Endometrium (tissue), 2 donors: ENCODE measurements around the gene DNAH17.

Experiments used
- FAIRE-seq: peaks from 2 replicates; lab custom pipeline; 2012; peaks lifted over from hg19 to GRCh38; lab: Jason Lieb, UNC
- donor health status: control.
- donor health status: control.

Gene DNAH17

DNA sequence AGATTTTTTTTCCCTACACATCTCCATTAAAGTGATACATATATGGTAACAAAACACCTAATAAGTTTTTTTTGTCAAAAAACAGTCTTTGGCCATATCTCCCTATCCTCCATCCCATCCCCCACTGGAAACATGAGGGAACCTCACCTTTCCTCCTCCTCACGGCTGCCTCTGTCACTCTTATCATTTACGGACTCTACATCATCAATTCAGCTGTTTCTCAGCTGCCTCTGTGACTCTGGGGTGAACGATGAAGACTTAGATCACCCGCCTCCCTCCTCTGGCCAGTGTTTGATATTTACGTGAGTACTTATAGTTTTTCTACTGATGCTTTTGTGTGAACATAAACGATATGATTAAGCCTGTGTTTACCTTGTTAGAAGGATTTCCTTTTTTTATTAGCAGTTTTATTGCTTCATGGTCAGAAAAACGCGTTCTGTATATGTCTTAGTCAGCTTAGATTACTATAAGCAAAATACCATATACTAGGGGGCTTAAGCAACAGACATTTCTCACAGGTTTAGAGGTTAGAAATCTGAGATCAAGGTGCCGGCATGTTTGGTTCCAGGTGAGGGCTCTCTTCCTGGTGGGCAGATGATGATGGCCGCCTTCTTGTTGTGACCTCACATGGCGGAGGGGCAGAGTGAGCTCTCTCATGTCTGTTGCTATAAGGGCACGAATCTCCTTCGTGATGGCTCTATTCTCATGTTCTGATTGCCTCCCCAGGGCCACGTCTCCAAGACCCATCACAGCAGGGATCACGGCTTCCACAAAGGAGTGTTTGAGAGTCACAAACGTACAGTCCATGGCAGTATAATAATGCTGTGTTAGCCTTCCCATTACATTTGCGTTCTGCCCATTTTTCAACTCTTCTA, 32.1 kb downstream of the DNAH17 start:
- no peak for FAIRE-seq

DNA sequence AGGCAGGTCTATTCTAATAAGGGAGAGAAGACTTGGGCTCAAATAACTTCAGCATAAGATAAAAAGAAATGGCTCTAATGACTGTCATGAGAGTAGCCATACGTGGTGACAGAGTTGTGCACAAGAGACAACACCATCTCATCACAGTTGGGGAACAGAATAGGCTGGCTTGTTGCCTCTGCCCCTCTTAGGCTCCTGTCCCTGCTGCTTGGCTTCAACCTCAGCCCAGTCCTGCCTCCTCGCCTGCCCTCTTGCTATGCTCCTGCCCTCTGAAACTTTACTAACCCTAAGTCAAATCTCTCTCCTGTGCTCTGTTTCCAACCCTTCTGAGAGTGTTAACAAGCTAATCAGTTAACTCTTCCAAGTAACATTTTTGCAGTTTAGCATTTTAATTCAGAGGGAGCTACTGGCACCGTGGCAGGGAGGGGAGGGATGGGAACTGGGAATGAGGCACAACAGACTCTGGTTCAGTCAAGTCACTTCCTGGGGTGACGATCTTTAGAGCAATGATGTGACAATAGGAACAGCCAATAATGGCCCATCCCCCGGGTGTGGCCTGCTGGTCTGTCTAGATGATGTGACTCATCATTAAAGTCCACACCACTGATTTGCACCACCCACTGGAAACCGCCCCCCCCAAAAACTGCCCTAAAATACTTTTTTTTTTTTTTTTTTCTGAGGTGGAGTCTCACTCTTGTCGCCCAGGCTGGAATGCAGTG, 35.5 kb downstream of the DNAH17 start:
- no peak for FAIRE-seq

DNA sequence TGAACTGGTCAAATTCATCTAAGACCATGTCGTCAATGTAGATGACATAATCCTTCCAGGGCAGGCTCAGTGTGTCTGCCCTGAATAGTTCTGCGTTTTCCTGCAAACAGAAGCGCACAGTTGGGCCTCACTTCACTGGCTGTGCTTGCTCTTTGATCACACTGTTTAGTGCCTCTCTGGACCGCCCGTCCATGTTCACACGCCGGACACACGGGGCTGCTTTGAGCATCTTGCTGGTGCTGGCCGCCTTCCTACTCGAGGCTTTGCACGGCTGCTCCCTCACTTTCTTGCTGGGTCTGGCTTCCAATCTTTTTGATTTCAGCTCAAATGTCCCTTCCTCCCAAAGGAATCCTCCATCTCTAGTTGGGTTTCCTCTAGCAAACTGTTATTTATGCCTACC, 37.4 kb downstream of the DNAH17 start:
- FAIRE-seq: no peak

DNA sequence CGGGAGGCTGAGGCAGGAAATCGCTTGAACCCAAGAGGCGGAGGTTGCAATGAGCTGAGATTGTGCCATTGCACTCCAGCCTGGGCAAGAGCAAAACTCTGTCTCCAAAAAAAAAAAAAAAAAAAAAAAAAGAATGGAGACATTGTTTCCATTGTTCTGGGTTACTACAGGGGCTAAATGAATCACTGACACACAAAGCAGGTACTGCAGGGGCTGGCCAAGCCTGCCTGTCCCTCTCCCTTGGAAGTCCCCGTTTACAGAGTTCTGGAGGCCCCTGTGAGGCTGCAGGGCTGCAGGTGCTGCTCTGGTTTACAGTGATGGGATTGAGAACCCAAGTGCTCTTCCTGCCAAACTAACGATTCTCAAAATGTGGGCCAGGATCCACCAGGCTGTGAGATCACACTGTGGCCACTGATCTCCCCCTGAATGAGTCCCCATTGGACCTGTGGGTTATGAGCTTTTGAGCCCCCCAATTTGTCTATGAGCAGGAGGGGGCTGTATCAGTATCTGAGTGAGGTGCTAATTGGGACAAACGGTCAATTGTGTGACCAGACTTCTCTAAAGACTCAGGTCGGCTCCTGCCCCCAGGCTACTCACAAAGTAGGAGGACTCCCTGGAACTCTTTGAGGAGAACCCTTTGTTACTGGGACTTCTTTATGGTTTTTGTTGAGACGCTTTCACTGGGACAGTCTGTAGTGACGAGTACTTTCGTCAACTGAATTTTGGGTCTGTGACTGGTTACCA, 39.0 kb downstream of the DNAH17 start:
- FAIRE-seq: no peak

DNA sequence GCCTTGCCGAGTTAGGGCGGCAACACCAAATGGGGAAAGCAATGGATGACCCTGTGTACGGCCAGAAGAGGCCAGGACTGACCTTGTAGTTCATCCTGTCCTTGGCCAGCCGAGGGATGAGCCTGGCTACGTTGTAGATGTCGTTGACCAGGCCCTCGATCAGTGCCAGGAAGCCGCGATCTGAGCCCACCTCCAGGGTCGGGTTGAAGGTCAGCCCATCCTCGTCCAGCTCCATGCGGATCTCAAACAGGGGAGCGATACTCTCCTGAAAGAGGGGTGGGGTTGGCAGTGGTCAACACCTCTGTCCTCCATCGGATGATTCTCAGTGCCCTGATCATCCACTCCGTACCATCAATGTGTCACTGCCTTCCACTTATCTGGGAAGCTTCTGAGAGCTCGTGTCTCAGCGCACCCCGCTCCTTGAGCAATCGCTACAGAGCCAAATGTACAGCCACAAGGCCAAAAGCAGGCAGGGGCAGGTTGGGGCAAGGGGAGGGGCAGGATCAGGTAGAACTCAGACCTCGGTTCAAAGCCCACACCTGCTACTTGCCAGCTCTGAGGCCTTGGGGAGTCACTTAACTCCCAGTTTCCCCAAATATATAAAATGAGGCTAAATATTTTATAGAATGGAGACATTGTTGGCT, 39.9 kb downstream of the DNAH17 start:
- FAIRE-seq: no peak

DNA sequence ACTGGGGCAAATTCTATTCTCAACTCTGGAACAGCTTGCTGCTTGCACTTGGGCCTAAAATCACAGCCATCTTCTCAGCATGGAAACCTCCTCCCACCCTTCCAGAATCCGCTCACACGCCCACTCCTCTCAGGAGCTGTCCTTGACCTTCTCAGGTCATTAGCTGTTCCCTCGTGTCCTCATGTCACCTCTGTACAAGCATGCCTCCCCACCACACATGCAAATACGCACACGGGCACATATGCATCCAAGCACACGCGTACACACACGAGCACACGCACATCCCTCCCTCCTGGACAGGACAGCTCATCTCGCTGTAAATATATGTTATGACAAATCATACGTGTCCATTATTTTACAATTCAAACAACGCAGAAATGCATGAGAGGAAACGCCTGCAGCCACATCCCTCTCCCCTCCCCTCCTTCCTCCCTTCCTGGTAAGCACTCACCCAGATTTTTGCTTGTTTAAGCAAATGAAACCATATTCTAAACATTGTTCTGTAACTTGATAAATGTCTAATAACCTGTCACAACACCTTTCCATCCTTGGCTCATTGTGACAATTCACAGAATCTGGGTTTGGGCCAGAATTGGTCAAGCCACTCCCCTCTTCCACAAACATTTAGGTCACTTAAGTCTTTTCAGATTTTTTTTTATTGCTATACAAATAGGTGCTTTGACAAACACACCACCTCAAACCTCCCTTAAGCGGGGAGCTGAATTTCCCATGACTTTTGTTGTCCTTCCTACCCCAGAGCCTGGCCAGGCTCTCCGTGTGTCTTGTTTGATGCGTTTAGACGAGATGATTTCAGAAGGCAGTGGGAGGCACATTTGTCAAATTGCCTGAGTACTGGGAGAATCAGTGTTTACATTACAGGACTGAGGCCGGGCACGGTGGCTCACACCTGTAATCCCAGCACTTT, 41.7 kb downstream of the DNAH17 start:
- no peak for FAIRE-seq

DNA sequence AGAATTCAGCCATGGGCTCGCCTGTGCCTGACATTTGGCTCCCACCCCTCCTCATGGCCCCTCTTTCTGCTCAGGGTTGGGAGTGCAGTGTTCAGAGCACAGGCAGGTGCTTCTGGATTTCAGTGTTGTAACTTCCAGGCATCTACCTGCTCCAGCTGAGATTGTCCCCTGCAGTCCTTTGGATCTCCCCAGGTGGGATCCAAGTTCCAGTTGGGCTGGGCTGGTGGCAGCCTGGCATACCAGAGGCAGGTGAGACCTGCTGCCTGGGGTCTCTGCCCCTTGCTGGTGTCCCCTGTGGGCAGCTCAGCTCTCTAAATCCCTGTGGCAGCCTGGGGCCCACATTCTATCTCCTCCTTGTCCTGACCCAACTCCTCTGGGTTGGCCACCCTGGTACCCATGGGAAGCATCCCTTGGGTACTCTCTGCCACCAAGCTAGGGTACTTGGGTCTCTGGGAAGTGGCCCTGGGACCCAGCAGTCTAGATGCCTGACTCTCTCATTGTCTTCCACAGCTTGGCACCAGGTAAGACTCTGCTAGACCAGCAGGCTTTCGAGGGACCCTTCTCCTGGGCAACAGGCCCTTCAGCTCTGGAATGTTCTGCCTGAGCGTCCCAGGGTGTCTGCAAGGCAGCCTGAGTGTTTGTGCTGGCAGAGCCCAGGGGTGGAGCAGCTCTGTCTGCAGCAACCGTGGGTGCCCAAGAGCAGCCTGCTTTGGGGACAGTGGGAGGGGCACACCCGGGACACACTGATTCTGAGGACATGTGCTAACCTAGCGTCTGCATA, 42.5 kb downstream of the DNAH17 start:
- FAIRE-seq: no peak

DNA sequence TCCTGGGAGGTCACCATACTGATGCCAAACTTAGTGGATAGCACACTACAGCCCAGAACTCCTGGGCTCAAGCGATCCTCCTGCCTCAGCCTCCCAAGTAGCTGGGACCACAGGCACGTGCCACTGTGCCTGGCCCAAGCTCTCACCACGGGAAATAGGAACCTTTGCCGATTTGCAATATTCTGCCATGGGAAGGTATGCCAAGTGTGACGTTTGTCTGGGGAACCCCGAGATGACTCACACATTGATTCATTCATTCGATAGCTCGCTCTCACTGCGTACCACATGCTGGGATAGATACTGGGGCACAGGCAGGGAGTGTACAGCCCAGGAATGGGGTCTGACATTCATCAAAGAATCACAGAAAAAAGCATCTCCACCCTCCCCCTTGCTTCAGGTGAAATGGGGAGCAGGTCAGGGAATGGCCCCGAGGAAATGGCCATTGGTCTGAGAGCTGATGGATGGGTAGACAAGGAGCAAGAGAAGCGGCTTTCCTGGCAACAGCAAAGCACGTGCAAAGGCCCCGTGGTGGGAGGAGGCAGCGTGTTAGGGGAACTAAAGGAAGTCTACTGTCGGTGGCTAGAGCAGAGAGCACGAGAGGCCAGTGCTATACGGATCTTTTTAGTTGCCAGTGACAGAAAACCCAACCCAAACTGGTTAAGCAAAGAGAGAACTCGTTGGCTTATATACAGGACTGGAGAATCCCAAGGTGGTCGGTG, 44.1 kb downstream of the DNAH17 start:
- FAIRE-seq: no peak

DNA sequence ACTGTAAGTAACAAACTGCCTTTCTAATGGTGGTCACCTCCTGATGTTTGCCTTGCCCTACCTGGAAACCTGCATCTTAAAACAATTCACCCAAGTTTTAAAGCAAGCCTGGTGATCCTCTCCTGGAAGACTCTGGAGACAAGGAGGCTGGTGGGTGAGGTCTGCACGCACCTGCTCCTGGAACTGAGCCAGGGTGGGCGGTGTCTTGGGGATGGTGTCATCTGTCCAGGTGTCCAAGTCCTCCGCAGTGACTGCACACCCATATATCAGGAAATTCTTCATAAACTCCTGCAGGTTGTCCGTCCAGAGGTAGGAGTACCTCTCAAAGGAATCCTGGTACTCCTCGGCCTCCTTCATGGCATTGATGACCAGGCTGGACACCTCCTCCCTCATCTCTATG, 44.9 kb downstream of the DNAH17 start:
- FAIRE-seq: no peak

DNA sequence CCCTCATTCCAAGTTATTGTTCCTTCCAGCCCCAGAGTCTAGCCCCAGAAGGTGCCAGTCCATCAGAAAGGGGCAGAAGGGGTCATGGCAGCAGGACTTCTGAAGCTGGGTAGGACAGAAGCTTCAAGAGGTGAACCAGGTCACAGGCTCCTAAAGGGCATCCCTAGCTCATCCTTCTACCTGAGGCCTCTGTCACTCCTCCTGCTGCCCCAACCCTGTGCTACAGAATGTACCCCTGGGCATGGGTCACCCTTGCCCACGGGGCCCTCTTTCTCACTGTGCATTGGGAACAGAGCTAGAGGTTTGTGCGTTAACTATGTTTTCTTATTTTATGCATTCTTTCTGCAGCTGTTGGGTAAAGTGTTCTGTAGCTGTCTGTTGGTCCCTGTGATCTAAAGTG, 46.5 kb downstream of the DNAH17 start:
- no peak for FAIRE-seq

DNA sequence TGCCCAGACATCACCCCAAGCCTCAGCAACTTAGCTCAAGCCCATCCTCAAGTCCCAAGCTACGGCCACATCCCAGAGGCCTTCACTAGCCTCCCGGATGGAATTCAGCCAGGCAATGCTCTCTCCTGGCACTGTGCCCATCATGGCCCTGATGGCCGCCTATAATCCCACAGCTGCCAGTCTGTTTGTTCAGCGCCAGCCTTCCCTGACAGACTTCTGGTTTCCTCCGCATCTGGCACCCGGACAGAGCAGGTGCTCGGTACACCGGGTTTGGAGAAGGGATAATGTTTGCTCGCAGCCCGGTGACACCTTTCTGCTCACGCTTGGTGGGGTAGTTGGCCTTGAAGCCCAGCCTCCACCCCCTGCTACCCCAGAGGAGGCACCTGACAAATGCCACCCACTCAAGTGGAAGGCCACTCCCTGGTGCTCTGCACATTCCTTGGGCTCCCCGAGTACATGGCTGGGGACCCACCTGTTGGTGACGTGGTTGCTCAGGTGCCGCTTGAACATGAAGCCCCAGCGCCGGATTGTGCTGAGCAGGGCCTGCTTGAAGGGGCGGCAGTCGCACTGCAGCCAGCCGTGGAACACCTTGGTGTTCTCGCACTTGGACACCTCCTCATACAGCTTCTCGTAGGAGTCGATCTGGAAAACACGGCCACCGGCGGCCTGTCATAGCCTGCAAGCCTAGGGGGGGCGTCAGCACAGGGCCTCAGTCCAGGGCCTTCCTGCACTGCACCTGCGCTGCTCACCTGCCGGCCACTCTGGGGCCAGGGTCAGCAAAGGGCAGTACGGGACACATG, 47.1 kb downstream of the DNAH17 start:
- FAIRE-seq: no peak

DNA sequence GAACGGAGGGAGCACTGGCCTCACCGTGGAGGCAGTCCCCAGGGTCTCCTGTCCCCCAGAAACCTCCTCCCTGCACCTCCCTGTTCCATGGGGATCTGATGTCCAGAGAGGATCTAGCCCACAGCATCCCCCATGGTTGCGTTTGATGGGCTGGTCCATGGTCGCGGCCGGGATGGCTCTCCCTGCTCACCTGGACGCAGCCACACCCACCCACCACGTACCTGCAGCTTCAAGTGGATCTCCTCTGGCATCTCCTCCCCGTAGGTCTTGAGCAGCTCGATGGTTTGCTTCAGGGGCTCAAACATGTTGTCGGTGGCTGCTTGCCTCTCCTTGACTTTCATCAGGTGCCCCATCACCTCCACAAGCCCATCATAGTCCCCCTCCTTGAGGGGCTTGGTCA, 47.9 kb downstream of the DNAH17 start:
- FAIRE-seq: no peak

DNA sequence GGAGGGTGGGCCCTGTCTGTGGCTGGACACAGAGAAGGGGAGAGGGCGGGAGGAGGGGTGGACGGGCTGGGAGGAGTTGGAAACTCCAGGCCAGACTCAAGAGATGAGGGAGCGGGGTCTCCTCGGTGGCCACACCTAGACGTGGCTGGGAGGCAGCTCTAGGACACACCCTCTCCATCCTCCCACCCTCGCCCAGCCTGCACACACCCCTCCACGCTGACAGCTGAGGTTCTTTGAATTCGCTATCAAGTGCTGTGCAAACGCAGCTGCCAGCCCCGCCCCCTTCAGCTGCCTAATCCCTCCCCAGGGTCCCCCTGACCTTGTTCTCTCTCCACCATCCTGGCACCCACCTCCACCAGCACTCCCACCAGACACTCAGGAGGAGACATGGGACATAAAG, 48.7 kb downstream of the DNAH17 start:
- FAIRE-seq: no peak

DNA sequence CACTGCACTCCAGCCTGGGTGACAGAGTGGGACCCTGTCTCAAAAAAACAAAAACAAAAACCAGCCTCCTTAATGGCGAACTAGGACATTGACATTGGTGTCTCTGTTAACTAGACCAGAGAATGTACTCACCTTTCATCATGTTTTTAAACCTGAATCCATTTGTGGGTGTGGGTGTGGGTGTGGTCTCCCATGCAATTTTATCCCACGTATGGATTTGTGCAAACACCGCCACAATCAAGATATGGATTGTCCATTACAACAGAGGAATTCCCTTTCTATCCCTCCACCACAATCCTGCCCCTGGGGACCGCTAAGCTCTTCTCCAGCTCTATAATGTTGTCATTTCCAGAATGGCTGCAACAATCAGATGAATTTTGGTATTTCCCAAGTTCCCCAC, 49.9 kb downstream of the DNAH17 start:
- FAIRE-seq: no peak

DNA sequence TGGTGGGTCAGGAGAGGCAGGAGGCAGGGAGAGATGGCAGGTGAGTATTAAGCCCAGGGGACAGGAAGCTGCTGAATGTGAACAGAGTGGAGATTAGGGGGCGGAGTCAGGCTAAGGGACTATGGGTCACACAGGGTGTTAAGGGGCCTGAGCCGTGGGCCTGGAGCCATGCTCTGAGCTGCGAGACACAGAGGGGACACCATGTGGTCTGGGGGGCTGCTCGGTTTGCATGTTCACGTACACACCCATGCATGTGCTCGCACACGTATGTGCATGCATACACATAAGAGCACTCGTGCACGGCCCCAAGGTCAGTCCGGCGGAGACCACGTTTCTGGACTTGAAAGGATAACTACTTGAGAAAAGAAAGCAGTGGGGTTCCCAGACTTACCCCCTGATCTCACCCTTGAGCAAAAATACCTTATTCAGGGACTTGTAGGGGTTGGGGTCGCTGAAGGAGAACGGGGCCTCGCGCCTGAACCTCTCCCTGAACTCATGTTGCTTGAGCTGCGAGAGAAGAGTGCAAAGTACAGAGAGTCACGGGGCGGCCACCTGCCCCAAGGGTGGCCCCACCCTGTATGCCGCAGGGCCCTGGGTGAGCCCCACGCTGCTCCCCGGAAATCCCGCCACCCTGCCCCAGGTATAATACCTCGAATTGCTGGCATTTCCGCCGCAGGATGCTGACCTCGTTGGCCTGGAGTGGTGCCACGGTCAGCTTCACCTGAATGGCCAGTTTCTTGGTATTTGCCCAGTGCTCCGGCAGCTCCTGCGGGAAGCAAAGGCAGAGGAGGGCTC, 50.8 kb downstream of the DNAH17 start:
- FAIRE-seq: no peak

DNA sequence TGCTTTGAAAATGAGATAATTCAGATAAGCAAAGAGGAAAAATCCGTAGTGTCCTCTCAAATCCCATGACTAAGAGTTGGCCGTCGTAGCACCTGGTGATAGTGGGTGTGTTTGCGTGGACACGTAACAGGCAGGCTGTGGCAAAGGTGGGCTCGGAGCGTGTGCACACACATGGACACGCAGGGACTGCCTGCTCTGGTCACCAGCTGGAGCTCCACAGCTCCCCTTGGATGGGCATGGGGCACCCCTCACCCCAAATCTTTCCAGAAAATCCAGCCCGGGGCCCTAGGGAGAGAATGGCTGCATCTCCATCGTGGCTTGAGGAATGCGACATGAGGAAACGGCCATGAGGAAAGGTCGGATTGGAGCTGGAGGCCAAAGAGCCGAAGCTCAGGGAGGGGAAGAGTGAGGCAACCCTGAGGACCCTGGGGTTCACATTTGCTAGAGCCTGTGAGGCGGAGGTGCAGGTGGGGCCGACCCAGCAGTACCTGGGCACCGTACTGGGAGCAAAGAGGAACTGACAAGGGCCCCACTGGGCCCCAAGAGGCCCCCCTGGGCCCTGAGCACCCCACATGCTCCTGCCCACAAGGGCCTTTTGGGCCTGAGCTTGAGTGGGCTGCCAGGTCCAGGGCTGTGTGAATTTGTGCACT, 51.6 kb downstream of the DNAH17 start:
- no peak for FAIRE-seq

DNA sequence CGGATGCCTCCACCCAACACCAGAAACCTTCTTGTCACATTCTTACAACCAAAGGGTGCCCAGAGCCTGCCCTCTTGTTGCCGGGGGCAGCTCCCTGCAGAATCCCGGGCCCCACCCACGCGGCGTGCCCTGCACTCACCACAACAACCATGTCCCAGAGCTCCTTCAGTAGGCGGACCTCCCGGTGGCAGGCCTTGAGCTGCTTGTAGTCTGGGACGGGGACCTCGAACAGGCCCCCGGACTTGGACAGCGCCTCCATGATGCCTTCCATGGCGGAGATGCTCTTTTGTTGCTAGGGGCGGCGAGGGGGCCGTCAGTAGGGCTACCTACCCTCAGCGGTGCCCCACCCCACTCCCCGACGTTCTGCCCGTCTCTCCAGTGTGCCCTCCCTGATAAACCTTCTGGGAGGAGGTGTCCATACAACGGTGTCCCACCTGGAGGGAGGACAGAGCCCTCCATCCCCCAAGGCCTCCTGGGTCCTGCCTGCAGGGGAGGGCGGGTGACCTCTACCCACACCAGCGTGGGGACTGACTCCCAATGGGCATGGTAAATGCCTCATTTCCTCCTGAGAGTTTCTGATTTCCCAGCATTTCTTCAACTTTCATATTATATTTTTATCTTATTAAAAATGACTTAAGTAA, 52.2 kb downstream of the DNAH17 start:
- FAIRE-seq: no peak
